ACC112 (cell line): ENCODE measurements around the gene CSMD2.

Experiments
- H2AFZ ChIP-seq: fragments of 200-600 bp; sonication (generic); one replicate; pipeline ENCODE4 v1.6.0; 2017; ENCODE audit warnings: antibody characterized with exemption, low read length; ENCODE audit not compliant: unreplicated experiment
- H3K27ac ChIP-seq: fragments of 200-600 bp; sonication (generic); 2 replicates; pipeline ENCODE4 v1.5.1; 2014; ENCODE audit warnings: low read depth, mild to moderate bottlenecking, antibody characterized with exemption, low read length, moderate library complexity
- H3K27me3 ChIP-seq: fragments of 200-600 bp; sonication (generic); 2 replicates; pipeline ENCODE4 v1.6.1; 2014; ENCODE audit warnings: mild to moderate bottlenecking, antibody characterized with exemption, low read length, moderate library complexity, mixed read lengths; ENCODE audit not compliant: insufficient read depth
- H3K36me3 ChIP-seq: fragments of 200-600 bp; sonication (generic); 2 replicates; pipeline ENCODE4 v1.6.1; 2016; ENCODE audit warnings: mild to moderate bottlenecking, antibody characterized with exemption, low read length, moderate library complexity, mixed read lengths; ENCODE audit not compliant: insufficient read depth
- H3K4me1 ChIP-seq: fragments of 200-600 bp; sonication (generic); one replicate; pipeline ENCODE4 v1.6.1; 2016; ENCODE audit warnings: low read length, mixed read lengths; ENCODE audit not compliant: insufficient read depth, unreplicated experiment, control insufficient read depth
- H3K4me3 ChIP-seq: fragments of 200-600 bp; sonication (generic); 2 replicates; pipeline ENCODE4 v1.5.1; 2014; ENCODE audit warnings: mild to moderate bottlenecking, low read depth, low read length
- H3K79me2 ChIP-seq: fragments of 200-600 bp; sonication (generic); one replicate; pipeline ENCODE4 v1.6.0; 2016; ENCODE audit warnings: low read length; ENCODE audit not compliant: control insufficient read depth, unreplicated experiment, insufficient read depth

CSMD2 gene

DNA sequence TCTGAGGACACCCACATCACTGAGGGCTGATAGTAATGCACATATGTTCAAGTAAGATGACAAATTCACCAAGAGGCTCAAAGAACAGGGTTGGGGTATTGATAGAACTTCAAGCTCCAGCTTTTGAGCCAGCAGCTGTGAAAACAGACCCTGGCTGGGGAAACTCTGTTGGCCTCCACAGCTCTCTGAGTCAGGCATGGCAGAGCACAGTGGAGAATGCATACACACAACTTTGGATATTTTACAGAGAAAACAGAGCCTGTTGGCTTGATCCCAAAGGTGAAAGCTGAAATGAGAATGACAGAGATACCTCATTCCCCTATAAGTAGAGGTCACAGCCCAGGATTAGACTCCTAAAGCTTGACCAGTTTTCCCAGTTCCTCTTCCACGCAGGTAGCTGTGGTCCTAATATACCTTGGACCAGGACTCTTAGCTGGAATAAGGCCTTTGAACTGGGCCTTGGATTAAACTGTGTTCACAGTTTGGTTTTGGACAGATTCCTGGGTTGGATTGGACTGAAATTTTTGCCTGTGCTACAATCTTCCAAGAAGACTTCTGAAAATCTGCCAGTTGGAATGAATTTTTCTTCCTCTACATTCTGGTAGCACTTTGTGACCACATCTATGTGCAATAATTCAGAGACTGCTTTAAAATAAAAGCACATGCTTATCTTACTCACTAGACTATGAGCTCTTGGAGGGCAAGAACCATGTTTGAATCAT is 402.8 kb downstream of the CSMD2 start:
- Histone ChIP-seq H3K4me3 (no peak overlapping the region), H3K4me1 (no peaks in the 10 kb centered on the region), H3K79me2 (no peaks in the 10 kb centered on the region), H3K27ac (no peak overlapping the region), H3K27me3 (no peaks in the 10 kb centered on the region), H3K36me3 (no peaks in the 10 kb centered on the region), H2AFZ (no peak overlapping the region)

DNA sequence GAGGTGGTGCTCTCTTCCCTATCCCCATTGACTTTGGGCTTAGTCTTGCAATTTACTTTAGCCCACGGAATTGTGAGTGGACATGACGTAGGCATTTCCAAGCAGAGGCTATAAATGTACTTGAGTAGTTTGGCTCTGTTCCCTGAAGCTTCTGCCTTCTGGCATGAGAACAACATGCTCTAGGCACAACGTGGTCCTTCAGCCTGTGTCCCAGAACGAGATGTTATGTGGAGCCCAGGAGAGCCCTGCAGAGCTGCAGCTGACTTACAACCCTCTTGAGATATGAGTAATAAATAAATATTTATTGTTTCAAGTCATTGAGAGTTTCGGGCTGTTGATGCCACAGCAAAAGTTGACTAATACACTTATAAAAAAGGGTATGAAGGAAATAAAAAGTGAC is 406.3 kb downstream of the CSMD2 start:
- Histone ChIP-seq H3K27me3 (no peaks in the 10 kb centered on the region), H3K4me3 (no peak overlapping the region), H3K79me2 (no peaks in the 10 kb centered on the region), H3K36me3 (no peaks in the 10 kb centered on the region), H3K27ac (no peak overlapping the region), H2AFZ (no peak overlapping the region), H3K4me1 (no peaks in the 10 kb centered on the region)

DNA sequence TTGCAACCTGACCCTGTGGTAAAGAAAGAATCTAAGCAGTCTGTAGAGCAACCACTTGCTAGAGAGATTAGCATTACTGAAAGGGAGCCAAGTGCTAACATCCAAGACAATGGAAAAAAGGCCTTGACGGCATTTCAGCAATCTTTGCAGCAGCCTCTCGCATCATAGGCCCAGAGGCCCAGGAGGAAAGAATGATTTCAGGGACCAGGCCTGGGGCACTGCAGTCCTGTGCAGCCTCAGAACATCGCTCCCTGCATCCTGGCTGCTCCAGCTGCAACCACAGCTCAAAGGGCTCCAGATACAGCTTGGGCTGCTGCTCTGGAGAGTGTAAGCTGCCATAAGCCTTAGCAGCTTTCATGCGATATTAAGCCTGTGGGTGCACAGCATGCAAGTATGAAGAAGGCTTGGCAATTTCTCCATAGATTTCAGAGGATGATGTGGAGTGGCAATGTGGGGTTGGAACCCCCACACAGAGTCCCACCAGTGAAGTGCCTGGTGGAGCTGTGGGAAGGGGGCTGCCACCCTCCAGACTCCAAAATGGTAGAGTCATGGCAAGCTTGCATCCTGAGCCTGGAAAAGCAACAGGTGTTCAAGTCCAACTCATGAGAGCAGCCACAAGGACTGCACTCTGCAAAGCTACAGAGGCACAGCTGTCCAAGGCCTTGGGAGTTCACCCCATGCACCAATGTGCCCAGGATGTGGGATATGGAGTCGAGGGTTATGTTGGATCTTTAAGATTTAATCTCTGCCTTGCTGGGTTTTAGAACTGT is 411.8 kb downstream of the CSMD2 start:
- Histone ChIP-seq H3K4me3 (no peak overlapping the region), H3K79me2 (no peaks in the 10 kb centered on the region), H3K36me3 (no peaks in the 10 kb centered on the region), H3K4me1 (no peaks in the 10 kb centered on the region), H3K27ac (no peak overlapping the region), H3K27me3 (no peaks in the 10 kb centered on the region), H2AFZ (no peak overlapping the region)

DNA sequence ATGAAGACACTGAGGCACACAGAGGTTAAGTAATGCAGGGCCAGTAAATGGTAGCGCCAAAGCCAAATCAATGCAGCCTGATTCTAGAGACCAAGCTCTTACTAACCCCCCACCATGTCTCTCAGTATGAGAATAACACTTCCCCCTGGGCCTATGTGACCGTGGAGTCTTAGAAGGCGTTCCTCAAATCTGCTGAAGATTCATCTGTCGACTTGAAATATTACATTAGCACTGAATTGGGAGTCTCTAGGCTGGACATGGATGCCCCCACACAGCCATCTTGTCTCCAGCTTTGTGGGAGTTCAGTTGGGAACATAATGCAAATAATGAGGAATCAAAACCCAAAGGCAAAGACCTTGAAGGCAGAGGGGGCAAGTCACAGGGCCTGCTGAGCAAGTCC is 419.1 kb downstream of the CSMD2 start:
- no peak overlapping the region for H3K4me3 ChIP-seq
- no peaks in the 10 kb centered on the region for H3K36me3 ChIP-seq
- H3K79me2 ChIP-seq: no peaks in the 10 kb centered on the region
- no peak overlapping the region for H2AFZ ChIP-seq
- H3K4me1 ChIP-seq: no peaks in the 10 kb centered on the region
- no peaks in the 10 kb centered on the region for H3K27me3 ChIP-seq
- no peak overlapping the region for H3K27ac ChIP-seq

DNA sequence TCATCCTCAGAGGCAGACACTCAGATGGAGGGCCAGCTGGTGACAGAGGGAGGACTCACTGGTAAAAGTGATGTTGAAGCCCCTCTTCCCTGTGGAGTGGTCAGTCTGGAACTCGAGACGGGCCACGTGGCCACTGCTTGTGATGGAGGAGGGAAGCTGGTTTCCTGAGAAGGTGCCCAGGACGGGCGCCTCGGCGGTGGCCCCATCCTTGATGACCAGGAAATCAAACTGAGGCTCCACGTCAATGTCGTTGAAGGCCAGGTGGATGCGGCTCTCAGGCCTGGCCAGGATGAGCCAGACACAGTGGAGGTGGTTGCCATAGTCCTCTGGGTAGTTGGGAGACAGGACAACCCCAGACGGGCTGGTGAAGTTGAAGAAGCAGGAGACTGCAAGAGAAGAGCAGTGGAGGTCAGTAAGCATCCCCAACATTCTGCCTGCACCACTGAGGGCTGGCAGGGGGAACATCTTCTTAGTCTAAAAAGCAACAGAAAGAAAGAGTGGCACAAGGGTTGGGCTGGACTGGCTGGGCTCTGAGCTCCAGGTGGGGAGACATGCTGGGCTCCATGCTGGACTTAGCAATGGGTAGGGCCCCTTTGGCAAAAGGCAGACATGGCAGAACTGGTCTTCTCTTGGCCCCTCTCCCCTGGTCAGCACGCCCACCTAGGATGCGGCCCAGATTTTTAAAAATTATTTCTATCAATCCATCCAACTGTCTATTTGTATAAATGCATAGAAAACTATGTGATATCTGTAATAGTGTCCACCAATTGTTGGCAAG is 421.6 kb downstream of the CSMD2 start:
- H3K4me1 ChIP-seq: no peaks in the 10 kb centered on the region

DNA sequence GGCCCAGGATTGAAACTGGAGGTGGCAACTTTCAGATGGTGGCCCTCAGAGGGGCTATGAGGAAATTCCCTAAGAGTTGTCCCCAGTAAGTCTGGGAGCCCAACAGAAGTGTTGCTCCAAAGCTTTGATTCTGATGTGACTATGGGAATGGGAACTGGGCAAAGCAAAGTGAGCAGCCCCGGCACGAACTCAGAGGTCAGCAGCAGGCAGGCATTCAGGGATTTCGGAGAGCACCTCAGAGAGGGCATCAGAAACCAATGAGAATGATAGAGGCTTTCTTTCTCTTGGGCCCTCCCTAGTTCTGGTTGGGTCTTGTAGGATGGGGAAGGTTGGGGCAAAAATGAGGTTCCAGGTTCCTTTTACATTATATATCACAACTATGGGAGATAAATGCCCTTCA is 422.4 kb downstream of the CSMD2 start:
- no peaks in the 10 kb centered on the region for H3K79me2 ChIP-seq
- no peak overlapping the region for H3K4me3 ChIP-seq
- no peak overlapping the region for H3K27ac ChIP-seq
- H2AFZ ChIP-seq: no peak overlapping the region
- no peaks in the 10 kb centered on the region for H3K27me3 ChIP-seq
- no peaks in the 10 kb centered on the region for H3K36me3 ChIP-seq
- H3K4me1 ChIP-seq: no peaks in the 10 kb centered on the region

More for the DNA sequence above, 421.6 kb downstream of the CSMD2 start:
- Histone ChIP-seq H2AFZ (no peak overlapping the region), H3K4me3 (no peak overlapping the region), H3K27ac (no peak overlapping the region), H3K79me2 (no peaks in the 10 kb centered on the region), H3K27me3 (no peaks in the 10 kb centered on the region), H3K36me3 (no peaks in the 10 kb centered on the region)

DNA sequence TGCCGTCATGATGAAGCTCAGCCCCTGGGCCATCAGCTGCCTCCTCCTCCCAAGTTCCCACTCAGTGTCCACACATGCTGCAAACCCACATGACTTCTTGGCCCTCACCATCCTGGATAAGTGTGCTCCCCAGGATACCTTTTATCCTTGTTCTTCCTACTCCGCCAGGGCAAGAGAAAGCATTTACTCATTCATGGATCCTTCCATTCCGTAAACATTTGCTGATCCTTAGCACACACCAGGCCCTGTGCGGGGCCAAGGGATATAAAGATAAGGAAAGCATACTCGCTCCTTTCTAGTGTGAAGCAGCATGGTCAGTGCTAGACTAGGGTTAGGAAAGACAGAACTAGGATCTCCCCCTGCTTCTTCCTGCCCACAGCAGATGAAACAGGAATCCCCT is 423.3 kb downstream of the CSMD2 start:
- H3K27me3 ChIP-seq: no peaks in the 10 kb centered on the region
- H2AFZ ChIP-seq: no peak overlapping the region
- no peak overlapping the region for H3K4me3 ChIP-seq
- H3K27ac ChIP-seq: no peak overlapping the region
- H3K36me3 ChIP-seq: no peaks in the 10 kb centered on the region
- H3K4me1 ChIP-seq: no peaks in the 10 kb centered on the region
- H3K79me2 ChIP-seq: no peaks in the 10 kb centered on the region

DNA sequence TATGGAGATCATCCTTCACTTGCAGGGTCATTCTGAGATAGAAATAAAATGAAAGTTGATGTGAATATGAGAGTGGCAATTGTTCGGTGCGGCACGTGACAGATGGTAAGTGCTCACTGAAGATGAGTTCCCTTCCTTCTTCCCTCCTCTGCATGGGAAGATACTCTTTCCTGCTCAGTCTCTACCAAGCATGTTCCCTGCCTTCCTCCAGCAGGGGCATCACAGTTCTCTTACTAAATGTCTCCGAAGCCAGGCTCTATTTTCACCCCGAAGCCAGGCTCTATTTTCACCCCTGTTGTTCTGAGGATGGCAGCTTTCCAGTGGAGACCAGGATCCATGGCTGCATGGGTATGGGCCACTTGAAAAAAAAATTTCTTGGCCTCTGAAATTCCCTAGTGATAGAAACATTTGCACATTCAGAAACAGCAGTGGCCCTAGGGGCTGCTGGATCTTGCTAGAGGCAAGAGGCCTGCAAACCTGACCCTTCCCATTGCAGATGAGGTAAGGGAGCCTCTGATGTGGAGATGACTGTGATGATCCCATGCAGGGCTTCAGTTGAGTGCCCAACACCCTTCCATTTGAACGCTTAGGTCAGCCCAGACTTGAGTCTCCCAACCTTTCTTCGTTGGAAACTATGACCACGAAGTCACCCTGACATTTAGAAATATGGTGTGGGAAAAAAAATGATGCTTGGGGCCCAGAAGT is 424.8 kb downstream of the CSMD2 start:
- Histone ChIP-seq H3K36me3 (no peaks in the 10 kb centered on the region), H3K27ac (no peak overlapping the region), H2AFZ (no peak overlapping the region), H3K4me1 (no peaks in the 10 kb centered on the region), H3K4me3 (no peak overlapping the region), H3K27me3 (no peaks in the 10 kb centered on the region), H3K79me2 (no peaks in the 10 kb centered on the region)

DNA sequence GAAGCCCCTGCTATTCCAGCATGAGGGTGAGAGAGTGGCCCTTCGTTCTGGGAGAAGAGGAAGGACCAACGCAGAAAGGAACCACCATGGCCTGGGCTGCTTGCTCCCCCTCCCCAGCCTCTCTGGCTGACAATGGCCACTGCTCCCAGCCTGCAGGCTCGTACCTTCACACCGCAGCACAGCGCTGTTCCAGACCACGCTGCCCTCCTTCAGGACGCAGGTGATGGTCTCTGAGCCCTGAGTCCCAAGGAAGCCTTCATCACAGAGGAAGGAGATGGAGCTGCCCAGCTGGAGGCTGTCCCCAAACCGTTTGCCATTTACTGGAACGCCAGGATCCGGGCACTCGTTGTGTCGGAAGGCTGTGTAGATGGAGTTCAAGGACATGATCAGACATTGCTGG is 426.1 kb downstream of the CSMD2 start:
- no peaks in the 10 kb centered on the region for H3K79me2 ChIP-seq
- no peak overlapping the region for H3K4me3 ChIP-seq
- no peak overlapping the region for H2AFZ ChIP-seq
- H3K27ac ChIP-seq: no peak overlapping the region
- H3K36me3 ChIP-seq: no peaks in the 10 kb centered on the region
- H3K27me3 ChIP-seq: no peaks in the 10 kb centered on the region
- no peaks in the 10 kb centered on the region for H3K4me1 ChIP-seq

DNA sequence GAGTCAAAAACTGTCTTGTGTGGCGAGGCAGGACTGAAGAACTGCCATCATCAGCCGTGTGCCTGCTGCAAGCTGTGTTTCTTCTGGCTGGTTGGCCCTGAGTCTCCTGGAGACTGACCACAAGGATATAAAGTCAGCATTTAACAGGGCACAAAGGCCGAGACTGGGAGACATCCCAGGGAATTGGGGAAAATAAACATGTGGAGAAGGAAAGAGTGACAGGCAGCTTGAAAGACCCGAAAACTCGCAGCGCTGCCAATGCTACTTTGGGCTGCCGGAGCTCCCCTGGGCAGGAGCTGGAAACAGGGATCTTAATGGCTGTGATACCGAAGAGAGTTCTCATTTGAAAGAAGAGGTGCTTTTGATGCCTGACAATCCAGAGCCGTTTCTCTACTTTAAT is 426.5 kb downstream of the CSMD2 start:
- H3K36me3 ChIP-seq: no peaks in the 10 kb centered on the region
- H3K4me1 ChIP-seq: no peaks in the 10 kb centered on the region
- H3K27ac ChIP-seq: no peak overlapping the region
- no peak overlapping the region for H2AFZ ChIP-seq
- no peaks in the 10 kb centered on the region for H3K27me3 ChIP-seq
- no peaks in the 10 kb centered on the region for H3K79me2 ChIP-seq
- H3K4me3 ChIP-seq: no peak overlapping the region
